ENCODE data around the gene SEMA3A.

SEMA3A gene

DNA sequence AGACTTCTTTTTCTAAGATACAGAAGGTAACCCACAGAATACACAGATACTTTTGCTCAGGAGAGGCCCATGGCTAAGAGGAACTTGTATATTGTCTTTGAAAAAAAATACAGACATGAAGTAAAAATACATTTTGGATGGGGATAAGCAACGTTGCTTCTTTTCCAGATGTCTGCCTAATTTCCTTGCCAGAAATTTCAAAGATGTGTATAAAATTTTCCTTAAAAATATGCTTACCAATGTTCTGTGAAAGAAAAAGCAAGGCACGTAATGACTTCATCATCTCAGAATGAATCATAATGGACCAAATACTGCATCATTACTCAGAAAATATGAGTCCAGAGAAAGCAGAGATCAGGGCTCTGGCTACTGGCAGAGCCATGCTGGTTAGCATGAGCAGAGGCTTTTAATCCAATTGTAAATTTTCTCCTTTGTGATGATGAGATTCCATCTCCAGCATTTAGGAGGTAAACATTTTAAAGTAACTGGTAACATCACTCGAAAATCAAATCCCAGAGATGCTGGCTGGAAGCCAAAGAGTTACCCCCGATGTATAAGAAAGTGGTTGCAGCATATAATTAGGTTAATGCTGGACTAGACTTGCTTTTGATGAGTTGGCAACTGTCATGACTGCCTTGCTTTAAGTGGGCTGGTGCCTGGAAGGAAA is 272.5 kb downstream of the SEMA3A start:
- peak; percentile 50 for DNase-seq (ENCODE audit: low spot score)

DNA sequence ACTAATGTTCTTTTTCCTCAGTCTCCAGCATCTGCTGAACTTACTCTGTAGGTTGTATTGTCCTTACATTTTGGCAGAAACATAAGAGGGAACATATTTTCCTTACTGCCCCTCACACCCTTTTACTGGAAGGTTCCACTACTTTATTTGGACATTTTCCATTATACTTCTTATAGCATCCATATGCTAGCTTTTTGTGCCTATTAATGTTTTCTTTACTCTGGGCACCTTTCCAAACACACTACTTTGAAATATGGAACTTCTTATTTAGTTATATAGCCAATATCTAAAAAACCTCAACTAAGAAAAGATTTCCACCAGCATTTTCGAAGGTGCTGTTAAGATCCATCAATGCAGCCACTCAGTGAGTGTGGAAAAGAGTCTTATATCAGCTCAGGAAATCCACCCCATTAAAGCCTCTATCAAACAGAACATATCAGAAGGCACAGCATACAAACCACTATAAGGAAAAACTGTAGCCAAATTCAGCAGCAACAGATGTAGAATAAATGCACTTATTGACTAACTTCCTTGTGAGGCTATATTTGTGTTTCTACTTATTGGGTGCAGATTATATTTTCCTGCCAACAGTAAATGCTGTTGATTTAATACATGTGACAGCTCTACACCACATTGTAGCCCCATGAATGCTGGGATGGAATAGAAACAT is 273.2 kb downstream of the SEMA3A start:
- DNase-seq (ENCODE audit: low spot score): no peak

DNA sequence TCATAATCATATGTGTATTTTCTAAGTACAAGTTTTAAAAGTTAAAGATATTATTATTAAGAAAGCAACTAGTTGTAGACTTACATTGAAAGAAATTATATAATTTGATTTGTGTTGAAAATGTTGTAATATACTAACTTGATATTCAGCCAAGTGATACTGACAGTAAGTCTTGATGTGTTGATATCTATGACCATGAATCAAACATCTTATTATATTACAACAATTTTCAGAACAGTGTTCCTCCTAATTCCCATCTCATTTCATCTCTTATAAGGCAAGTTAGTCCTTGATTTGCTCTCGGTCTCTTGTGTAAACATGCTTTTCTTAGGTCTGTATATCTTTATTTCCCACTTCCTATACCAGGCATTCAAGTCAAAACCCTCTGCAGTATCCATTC is 276.4 kb downstream of the SEMA3A start:
- DNase-seq (ENCODE audit: low spot score): no peak

DNA sequence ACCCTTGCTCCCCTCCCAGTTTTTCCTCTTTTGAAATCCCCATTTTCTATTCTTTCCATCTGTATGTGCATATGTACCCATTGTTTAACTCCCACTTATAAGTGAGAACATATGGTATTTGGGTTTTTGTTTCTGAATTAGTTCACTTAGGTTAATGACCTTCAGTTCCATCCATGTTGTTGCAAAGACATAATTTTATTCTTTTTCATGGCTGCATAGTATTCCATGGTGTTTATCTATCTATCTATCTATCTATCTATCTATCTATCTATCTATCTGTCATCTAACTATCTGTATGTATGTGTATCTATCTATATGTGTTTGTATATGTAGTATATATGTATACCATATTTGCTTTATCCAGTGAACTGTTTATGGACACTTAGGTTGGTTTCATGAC is 281.4 kb downstream of the SEMA3A start:
- no peak for DNase-seq (ENCODE audit: low spot score)

DNA sequence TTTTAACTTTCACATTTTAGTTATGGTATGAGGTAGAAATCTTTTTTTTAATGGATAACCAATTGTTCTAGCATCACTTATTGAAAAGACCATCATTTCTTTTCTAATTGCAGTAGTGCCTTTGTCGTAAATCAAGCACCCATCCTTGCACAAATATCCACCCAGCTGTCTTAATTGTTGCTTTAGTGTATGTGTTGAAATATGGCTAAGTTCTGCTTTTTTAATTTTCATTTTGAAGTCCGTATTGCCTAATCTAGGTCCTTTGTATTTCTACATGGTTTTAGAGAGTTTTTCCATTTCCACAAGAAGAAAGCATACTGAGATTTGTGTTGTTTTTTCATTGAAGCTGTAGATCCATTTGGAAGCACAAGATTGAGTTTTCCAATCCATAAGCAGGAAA is 286.1 kb downstream of the SEMA3A start:
- DNase-seq (ENCODE audit: low spot score): no peak

All from AG08395 (cell line).